CD14-positive monocyte (primary cell): ENCODE measurements around the gene PIEZO1. TPM values are rescaled to one million over a fixed set of nuclear protein-coding genes. Genes with fewer than 3 reads are reported as not detected.

ENCODE experiments used
- DNase-seq, 3 donors: peaks; one replicate each; pipeline ENCODE4 v3.0.0-alpha.2; 2011 to 2022
- H2AFZ ChIP-seq: 2 replicates; pipeline ENCODE4 v1.6.0; 2012; ENCODE audit warnings: mild to moderate bottlenecking, low read depth, low read length, inconsistent platforms; ENCODE audit not compliant: insufficient read depth, poor library complexity, severe bottlenecking
- H3K27ac ChIP-seq, 2 donors: 1 replicate in 1 of 2; 2 replicates in 1 of 2; pipeline ENCODE4 v1.5.1; 2012 to 2013; ENCODE audit warnings: low read length in 2 of 2, control low read depth in 1 of 2, inconsistent platforms in 1 of 2, low read depth in 1 of 2, mild to moderate bottlenecking in 1 of 2
- H3K27me3 ChIP-seq, 2 donors: one replicate each; pipeline versions ENCODE4 v1.6.0 to v1.6.1; 2011 to 2013; ENCODE audit warnings: low read length in 2 of 2; ENCODE audit not compliant: control insufficient read depth in 2 of 2, insufficient read depth in 2 of 2
- H3K36me3 ChIP-seq, 2 donors: replicated peaks in 1 of 2; 1 replicate in 1 of 2; 2 replicates in 1 of 2; pipeline versions ENCODE4 v1.5.1 to v1.6.1; 2012 to 2013; ENCODE audit warnings: low read length in 2 of 2, control low read depth in 1 of 2, inconsistent platforms in 1 of 2, mild to moderate bottlenecking in 1 of 2; ENCODE audit not compliant: insufficient read depth in 2 of 2, control insufficient read depth in 1 of 2
- H3K4me1 ChIP-seq, 2 donors: 1 replicate in 1 of 2; 2 replicates in 1 of 2; pipeline versions ENCODE4 v1.5.1 to v1.6.1; 2012 to 2013; ENCODE audit warnings: low read length in 2 of 2, control low read depth in 1 of 2, inconsistent platforms in 1 of 2, mild to moderate bottlenecking in 1 of 2, moderate library complexity in 1 of 2; ENCODE audit not compliant: insufficient read depth in 2 of 2, control insufficient read depth in 1 of 2
- H3K4me2 ChIP-seq: replicated peaks from 2 replicates; pipeline ENCODE3; 2012; ENCODE audit warnings: low read length, moderate library complexity, mild to moderate bottlenecking; ENCODE audit not compliant: poor library complexity, severe bottlenecking; ENCODE audit errors: extremely low read depth
- H3K4me3 ChIP-seq, 3 experiments: fragments of 200-600 bp in 1 of 3; sonication (generic) in 1 of 3; replicated peaks in 1 of 3; 1 replicate in 2 of 3; 2 replicates in 1 of 3; pipeline ENCODE4 v1.5.1; 2011 to 2013; ENCODE audit warnings: low read length in 3 of 3, mild to moderate bottlenecking in 3 of 3, control low read depth in 2 of 3, low read depth in 2 of 3, inconsistent platforms in 1 of 3, moderate library complexity in 1 of 3
- H3K79me2 ChIP-seq: 2 replicates; pipeline ENCODE4 v1.6.0; 2012; ENCODE audit warnings: mild to moderate bottlenecking, control low read depth, inconsistent platforms, low read length, moderate library complexity; ENCODE audit not compliant: insufficient read depth
- H3K9ac ChIP-seq: 2 replicates; pipeline ENCODE4 v1.6.0; 2017; ENCODE audit warnings: low read length, mild to moderate bottlenecking; ENCODE audit not compliant: insufficient read depth, poor library complexity, severe bottlenecking
- H3K9me3 ChIP-seq, 2 donors: replicated peaks in 1 of 2; 1 replicate in 1 of 2; 2 replicates in 1 of 2; pipeline versions ENCODE4 v1.5.1 to v1.6.1; 2012 to 2013; ENCODE audit warnings: low read length in 2 of 2, control low read depth in 1 of 2; ENCODE audit not compliant: control insufficient read depth in 1 of 2, insufficient read depth in 1 of 2
- H4K20me1 ChIP-seq: 2 replicates; pipeline ENCODE4 v1.6.0; 2012; ENCODE audit warnings: mild to moderate bottlenecking, low read length, control low read depth, moderate library complexity; ENCODE audit not compliant: insufficient read depth
- H3K27ac Mint-ChIP-seq, 7 donors: one replicate each; pipeline ENCODE4 v1.8.0; 2020; ENCODE audit warnings: mild to moderate bottlenecking in 7 of 7, mixed read lengths in 7 of 7, moderate library complexity in 6 of 7, inconsistent platforms in 2 of 7
- H3K27me3 Mint-ChIP-seq, 3 donors: one replicate each; pipeline ENCODE4 v1.8.0; 2021 to 2022; ENCODE audit warnings: low read depth in 3 of 3, mild to moderate bottlenecking in 3 of 3, mixed read lengths in 3 of 3, moderate library complexity in 3 of 3, inconsistent platforms in 1 of 3
- H3K36me3 Mint-ChIP-seq, 2 donors: one replicate each; pipeline ENCODE4 v1.8.0; 2020; ENCODE audit warnings: mixed read lengths in 2 of 2, inconsistent platforms in 1 of 2, mild to moderate bottlenecking in 1 of 2
- H3K4me1 Mint-ChIP-seq: one replicate; pipeline ENCODE4 v1.8.0; 2020; ENCODE audit warnings: mild to moderate bottlenecking, mixed read lengths
- H3K4me3 Mint-ChIP-seq, 2 donors: one replicate each; pipeline ENCODE4 v1.8.0; 2020; ENCODE audit warnings: mild to moderate bottlenecking in 2 of 2, mixed read lengths in 2 of 2, moderate library complexity in 1 of 2
- H3K9me3 Mint-ChIP-seq, 7 donors: one replicate each; pipeline ENCODE4 v1.8.0; 2020 to 2022; ENCODE audit warnings: mixed read lengths in 7 of 7, mild to moderate bottlenecking in 6 of 7, moderate library complexity in 6 of 7, inconsistent platforms in 2 of 7
- WGBS: methylation state at CpG from one replicate; pipeline ENCODE4 v1.1.5; 2013; ENCODE audit warnings: missing lambda C conversion rate; ENCODE audit not compliant: insufficient coverage; 5-methylcytosine and 5-hydroxymethylcytosine counted together
- intact Hi-C, 2 donors: fragments of 100-400 bp; cut with micrococcal nuclease; formaldehyde crosslinking; loops; one replicate each; pipeline versions ENCODE4 v1.15.0 to v1.15.1; 2023
- polyA plus RNA-seq, 3 donors: library from polyadenylated mRNA; depleted of rRNA in 1 of 3; unstranded in 2 of 3; stranded (reverse) in 1 of 3; fragments of 300-500 nt in 2 of 3; fragments of >200 nt in 1 of 3; fragmentation: Illumina TruSeq in 2 of 3; gene quantifications; 1 replicate in 2 of 3; 2 replicates in 1 of 3; pipeline ENCODE4 v1.2.3, GENCODE V29; 2012 to 2021
- TF ChIP-seq, protein P1 (sequence below): fragments of 200-600 bp; IDR thresholded peaks from one replicate; pipeline ENCODE4 v1.8.0; 2022; ENCODE audit warnings: antibody characterized with exemption, mild to moderate bottlenecking

PIEZO1 gene
- polyA plus RNA-seq, 3 donors: 10.2 to 405 (median 15.0) TPM

DNA sequence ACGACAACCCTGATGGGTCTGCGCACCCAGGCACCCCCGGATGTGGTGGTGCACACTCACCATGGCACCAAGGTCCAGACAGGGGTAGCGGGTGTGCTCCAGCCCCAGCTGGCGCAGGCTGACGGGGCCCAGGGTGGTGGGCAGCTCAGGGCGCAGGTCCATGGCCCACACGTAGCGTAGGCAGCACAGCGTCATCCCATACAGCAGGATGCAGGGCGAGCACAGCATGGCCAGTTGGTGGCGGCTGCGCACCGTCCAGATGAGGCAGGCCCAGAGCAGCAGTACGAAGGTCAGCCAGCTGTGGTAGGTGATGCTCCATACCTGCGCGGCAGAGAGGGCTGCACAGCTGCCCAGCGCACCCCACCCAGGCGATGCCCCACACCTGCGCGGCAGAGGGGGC, 48.9 kb downstream of the PIEZO1 start:
- TF ChIP-seq, protein P1, sequence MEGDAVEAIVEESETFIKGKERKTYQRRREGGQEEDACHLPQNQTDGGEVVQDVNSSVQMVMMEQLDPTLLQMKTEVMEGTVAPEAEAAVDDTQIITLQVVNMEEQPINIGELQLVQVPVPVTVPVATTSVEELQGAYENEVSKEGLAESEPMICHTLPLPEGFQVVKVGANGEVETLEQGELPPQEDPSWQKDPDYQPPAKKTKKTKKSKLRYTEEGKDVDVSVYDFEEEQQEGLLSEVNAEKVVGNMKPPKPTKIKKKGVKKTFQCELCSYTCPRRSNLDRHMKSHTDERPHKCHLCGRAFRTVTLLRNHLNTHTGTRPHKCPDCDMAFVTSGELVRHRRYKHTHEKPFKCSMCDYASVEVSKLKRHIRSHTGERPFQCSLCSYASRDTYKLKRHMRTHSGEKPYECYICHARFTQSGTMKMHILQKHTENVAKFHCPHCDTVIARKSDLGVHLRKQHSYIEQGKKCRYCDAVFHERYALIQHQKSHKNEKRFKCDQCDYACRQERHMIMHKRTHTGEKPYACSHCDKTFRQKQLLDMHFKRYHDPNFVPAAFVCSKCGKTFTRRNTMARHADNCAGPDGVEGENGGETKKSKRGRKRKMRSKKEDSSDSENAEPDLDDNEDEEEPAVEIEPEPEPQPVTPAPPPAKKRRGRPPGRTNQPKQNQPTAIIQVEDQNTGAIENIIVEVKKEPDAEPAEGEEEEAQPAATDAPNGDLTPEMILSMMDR: no peak
- Histone ChIP-seq H2AFZ (no peak overlapping the region), H3K4me2 (no peak overlapping the region), H3K79me2 (peaks cover 22% of the 10 kb centered on the region), H4K20me1 (peaks cover 99% of the 10 kb centered on the region), H3K9ac (no peak overlapping the region), H3K9me3 (no peaks in the 10 kb centered on the region), H3K27ac (no peak overlapping the region), H3K36me3 (peaks cover 78 to 94% of the 10 kb centered on the region in 2 donors), H3K27me3 (no peaks in the 10 kb centered on the region), H3K4me3 (no peak overlapping the region), H3K4me1 (no peaks in the 10 kb centered on the region)
- 96% methylated on average over 15 of the region's 21 CpGs for WGBS
- no peaks in the 10 kb centered on the region for H3K9me3 Mint-ChIP-seq
- no peak for DNase-seq
- peaks cover 43 to 75% of the 10 kb centered on the region in 2 donors for H3K36me3 Mint-ChIP-seq
- H3K4me1 Mint-ChIP-seq: no peaks in the 10 kb centered on the region
- H3K27me3 Mint-ChIP-seq: no peaks in the 10 kb centered on the region
- no peak overlapping the region for H3K27ac Mint-ChIP-seq
- H3K4me3 Mint-ChIP-seq: no peak overlapping the region
- intact Hi-C loops: loop anchor here (2.0 to 5.0 kb wide), 3 partner anchors 121 to 481 kb away; partner anchors contain the start of genes ZNF778 (in 2 of the 2), GALNS (in 1 of the 2) and TRAPPC2L (in 1 of the 2)

DNA sequence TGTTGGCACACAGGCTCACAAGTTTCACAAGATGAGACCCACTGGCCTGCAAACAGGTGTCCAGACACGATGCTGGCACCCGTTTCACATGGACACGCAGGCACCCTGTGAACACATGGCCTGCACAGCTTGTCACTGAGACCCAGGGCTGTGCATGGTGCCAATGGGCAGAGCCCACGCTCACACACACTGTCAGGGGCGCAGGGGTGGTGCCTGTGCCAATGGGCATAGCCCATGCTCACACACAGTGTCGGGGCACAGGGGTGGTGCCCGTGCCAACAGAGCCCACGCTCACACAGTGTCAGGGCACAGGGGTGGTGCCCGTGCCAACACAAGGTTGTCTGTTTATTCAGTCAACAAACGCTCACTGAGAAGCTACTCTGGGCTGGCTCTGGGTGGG, 49.4 kb downstream of the PIEZO1 start:
- H3K27ac Mint-ChIP-seq: no peak overlapping the region
- Histone ChIP-seq H3K27ac (no peak overlapping the region), H3K79me2 (peaks cover 26% of the 10 kb centered on the region), H4K20me1 (peaks cover 99% of the 10 kb centered on the region), H2AFZ (no peak overlapping the region), H3K4me3 (no peak overlapping the region), H3K27me3 (no peaks in the 10 kb centered on the region), H3K9ac (no peak overlapping the region), H3K36me3 (peaks cover 78 to 94% of the 10 kb centered on the region in 2 donors), H3K4me2 (no peak overlapping the region), H3K4me1 (no peaks in the 10 kb centered on the region), H3K9me3 (no peaks in the 10 kb centered on the region)
- H3K27me3 Mint-ChIP-seq: no peaks in the 10 kb centered on the region
- TF ChIP-seq, protein P1: no peak
- H3K4me1 Mint-ChIP-seq: no peaks in the 10 kb centered on the region
- DNase-seq: no peak
- peaks cover 47 to 75% of the 10 kb centered on the region in 2 donors for H3K36me3 Mint-ChIP-seq
- intact Hi-C loops: loop anchor here (2.0 to 5.0 kb wide), 3 partner anchors 122 to 481 kb away; partner anchors contain the start of genes ZNF778 (in 2 of the 2), GALNS (in 1 of the 2) and TRAPPC2L (in 1 of the 2)
- H3K4me3 Mint-ChIP-seq: no peak overlapping the region
- WGBS: 90% methylated on average over 10 of the region's 10 CpGs
- no peaks in the 10 kb centered on the region for H3K9me3 Mint-ChIP-seq
